Endometrial microvascular endothelial cells (primary cell): ENCODE results near the gene CDON. TPM values are rescaled to one million over a fixed set of nuclear protein-coding genes. Genes with fewer than 3 reads are reported as not detected.

ENCODE experiments used
- in situ Hi-C: cut with HindIII; loops from 2 replicates; pipeline ENCODE4 v1.10.0; 2017; ENCODE audit warnings: low sequenced_read_pairs, low pct_unique_long_range_greater_than_20kb; ENCODE audit errors: inconsistent ontology term
- total RNA-seq: library from RNA; depleted of rRNA; stranded (reverse); fragments of >200 nt; gene quantifications from one replicate; pipeline ENCODE4 v1.2.3, GENCODE V29; 2015; ENCODE audit errors: inconsistent ontology term

CDON gene
- total RNA-seq, 1 donor from 2014 or later: 4.3 TPM

DNA sequence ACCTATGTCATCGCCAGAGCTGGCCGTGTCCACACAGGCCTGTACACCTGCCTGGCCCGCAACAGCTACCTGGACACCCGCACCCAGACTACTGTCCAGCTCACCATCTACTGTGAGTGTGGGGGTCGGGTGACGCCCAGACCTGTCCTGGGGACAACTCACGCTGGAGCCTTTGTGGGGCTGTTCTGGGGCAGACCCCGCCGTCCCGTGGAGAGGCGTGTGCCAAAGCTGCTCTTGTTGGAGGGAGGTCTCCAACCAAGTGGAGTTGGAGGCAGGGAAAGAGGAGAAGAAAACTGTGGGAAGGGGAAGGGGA is 112.5 kb downstream of the CDON start:
- in situ Hi-C loops: no loop called here

GRCh38 chr11:125949271-125950177 is 113.1 kb downstream of the CDON start:
- in situ Hi-C loops: loop anchor here (25.0 kb wide), 1 partner anchor 238 kb away; no protein-coding TSS in a partner anchor

DNA sequence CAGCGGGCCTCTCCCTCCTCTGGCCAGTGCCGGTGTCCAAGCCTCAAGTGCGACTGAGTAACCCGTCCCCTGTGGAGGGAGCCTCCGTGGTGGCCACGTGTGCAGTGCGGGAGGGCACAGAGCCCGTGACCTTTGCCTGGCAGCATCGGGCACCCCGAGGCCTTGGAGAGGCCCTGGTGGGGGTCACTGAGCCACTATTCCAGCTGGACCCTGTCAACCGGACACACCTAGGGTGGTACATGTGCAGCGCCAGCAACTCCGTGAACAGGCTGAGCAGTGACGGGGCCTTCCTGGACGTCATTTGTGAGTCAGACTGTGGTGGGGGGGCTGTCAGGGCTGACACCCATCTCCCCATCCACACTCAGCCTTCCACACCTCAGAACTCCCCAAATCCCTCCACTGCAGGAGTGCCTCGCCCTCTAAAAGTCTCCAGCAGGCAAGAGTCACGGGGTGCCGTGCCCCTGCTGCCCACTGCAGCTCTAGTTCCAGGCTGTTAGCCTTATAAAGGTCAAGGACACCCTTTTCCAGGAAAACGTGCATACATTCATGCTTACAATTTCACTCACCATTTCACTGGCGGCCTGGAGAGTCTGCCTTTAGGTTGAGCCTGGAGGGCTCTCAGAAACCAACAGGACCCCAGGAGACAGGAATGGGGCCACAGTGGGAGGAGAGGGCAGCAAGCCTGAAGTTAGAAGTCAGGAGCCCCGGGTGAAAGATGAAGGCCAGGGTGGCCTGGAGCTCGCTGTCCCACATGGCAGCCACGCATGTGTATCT is 114.2 kb downstream of the CDON start:
- in situ Hi-C loops: loop anchor here (25.0 kb wide), 1 partner anchor 239 kb away; no protein-coding TSS in a partner anchor

GRCh38 chr11:125947419-125948277 is 115.0 kb downstream of the CDON start:
- in situ Hi-C loops: loop anchor here (25.0 kb wide), 1 partner anchor 240 kb away; no protein-coding TSS in a partner anchor

DNA sequence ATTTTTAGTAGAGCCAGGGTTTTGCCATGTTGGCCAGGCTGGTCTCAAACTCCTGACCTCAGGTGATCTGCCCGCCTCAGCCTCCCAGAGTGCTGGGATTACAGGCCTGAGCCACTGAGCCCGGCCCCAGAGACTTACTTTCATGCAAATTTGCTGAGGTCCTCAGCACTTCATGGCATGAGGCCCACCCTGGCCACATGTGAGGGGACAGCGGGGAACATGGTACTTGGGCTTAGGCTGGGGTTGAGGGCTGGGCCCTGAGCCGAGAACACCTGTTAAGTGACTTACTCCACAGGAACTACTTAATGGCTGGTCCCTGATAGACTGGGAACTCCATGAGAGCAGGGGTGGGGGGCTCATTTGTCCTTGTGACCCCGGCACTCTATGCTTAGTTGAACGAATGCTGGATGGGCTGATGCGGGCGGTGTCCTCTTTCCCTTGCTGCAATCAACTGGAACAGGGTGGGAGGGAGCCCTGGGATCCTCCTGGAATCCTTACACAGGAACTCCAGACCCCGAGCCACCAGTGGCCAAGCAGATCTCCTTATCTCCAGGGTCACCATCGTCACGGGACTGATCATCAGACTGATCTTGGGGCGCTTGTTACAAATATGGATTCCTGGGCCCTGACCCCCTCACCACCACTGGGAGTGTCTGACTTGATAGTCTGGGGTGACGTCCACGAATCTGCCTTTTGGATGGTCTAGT is 115.8 kb downstream of the CDON start:
- in situ Hi-C loops: loop anchor here (25.0 kb wide), 1 partner anchor 240 kb away; no protein-coding TSS in a partner anchor

- in situ Hi-C loops: loop anchor here (25.0 kb wide), 1 partner anchor 241 kb away; no protein-coding TSS in a partner anchor
Observed at GRCh38 chr11:125945797-125946520, 116.7 kb downstream of the CDON start, which contains the start of gene VSIG10L2. VSIG10L2 (plus strand) TSS chr11:125946044; CDS start chr11:125946056, 12 bp downstream.

DNA sequence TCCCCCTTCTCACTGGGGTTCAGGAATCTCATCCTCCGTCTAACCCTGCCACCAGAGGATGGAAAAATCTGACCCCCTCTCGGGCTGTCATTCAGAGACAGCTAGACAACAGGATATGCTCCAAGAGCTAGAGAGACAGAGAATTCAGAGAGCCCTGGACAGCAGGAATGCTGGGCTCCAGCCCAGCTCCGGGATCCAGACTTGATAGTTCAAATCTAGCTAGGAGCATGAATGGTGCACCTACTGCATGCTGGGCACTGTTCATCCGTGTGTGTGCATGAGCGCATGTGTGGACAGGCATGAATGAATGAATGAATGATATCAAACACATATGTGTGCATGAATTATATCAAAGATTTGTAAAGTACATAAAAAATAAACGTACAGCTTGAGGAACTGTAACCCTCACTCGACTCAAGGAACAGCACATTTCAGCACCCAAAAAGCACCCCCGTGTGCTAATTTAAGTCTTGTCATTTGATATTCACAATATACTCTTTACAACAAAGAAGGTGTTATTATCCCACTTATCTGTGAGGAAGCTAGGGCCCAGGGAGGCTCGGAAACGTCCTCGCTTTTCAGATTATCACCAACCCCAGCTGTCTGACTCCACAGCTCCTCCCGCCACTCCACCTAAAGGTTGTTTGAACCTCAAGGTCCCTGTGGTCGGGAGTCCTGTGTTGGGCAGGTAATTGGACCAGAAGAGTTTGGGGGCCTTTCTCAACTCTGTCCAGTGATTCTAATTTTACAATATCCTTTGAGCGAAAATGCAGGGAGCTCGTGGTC is 117.5 kb downstream of the CDON start:
- in situ Hi-C loops: loop anchor here (25.0 kb wide), 1 partner anchor 242 kb away; no protein-coding TSS in a partner anchor

GRCh38 chr11:125944350-125945010 is 118.2 kb downstream of the CDON start:
- in situ Hi-C loops: loop anchor here (25.0 kb wide), 1 partner anchor 243 kb away; no protein-coding TSS in a partner anchor

- in situ Hi-C loops: loop anchor here (25.0 kb wide), 1 partner anchor 243 kb away; no protein-coding TSS in a partner anchor
Observed at GRCh38 chr11:125943661-125944349, 118.9 kb downstream of the CDON start.

GRCh38 chr11:125942771-125943428 is 119.8 kb downstream of the CDON start:
- in situ Hi-C loops: loop anchor here (25.0 kb wide), 1 partner anchor 244 kb away; no protein-coding TSS in a partner anchor

DNA sequence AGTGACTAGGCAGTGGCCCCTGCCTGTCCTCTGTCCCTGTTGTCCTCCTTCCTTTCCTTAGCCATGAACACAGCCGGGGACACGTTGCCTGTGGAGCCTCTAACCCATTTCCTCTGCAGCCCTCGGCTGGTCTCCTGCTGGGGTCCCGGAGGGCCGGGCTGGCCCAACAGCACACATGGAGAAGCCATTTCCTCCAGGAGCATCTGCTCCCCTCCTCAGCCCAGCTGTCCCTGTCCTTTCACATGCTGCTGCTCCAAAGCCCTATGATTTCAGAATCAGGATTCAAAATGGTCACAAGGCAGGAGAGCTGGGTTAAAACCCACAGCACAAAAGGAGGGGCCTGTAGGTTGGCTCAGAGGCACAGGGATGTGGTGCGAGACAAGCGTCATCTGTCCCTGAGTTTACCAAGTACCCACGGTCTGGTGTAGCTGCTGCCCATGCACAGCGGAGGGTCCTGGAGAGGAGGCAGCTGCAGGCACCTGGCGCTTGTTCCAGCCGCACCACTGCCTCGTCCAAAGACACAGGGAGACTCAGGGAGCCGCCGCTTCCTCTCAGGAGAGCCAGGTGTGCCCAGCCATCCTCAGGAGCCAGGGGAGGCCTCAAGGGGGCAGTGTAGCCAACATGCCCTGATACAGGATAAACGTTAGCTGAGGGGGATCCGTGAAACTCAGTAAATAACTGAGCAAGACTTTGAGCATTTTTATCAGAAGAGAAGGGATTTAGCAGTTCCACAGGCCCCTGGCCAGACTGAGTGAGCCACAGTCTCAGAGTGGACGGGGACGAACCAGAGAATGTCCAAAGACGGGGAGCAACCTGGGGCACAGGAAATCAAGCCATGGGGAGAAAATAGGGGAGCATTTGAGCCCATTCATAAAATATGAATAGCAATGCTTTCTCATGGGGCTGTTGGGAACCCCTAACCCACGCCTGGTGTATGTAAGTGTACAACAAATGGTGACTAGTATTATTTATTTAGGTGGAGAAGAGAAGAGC is 120.8 kb downstream of the CDON start:
- in situ Hi-C loops: loop anchor here (25.0 kb wide), 1 partner anchor 245 kb away; no protein-coding TSS in a partner anchor

DNA sequence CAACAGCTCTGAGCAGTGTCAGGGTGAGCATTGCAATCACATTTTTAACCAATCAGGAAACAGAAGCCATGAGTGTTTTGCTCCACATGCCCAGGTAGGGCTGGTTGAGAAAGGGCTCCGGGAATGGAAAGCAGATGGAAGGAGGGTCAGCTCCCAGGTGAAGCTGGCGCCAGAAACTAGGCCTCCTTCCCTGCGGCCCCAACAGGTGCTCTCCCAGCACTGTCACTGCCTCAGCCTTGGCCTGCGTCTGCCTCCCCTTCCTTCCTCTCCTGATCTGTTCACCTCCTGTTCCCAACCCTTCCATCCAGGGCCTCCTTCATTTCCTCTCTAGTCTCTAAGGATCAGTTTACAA is 121.4 kb downstream of the CDON start:
- in situ Hi-C loops: loop anchor here (25.0 kb wide), 1 partner anchor 246 kb away; no protein-coding TSS in a partner anchor

DNA sequence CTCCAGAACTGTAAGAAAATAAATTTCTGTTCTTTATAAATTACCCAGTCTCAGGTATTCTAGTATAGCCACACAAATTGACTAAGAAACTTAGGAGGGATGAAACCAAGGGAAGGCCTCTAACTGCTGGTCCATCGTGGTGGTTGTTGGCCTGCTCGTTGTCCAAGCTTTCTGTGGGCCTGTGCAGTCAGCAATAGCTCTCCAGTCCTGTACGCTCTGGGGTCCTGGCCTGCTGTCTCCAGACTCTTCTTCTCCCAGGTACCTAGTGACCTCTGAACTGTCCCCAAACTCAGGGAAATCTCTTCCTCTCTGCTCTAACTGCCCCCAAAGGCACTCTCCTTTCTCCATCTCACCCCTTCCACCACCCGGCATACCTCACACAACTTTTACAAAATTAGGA is 122.5 kb downstream of the CDON start:
- in situ Hi-C loops: loop anchor here (25.0 kb wide), 1 partner anchor 247 kb away; no protein-coding TSS in a partner anchor

- in situ Hi-C loops: loop anchor here (25.0 kb wide), 1 partner anchor 248 kb away; no protein-coding TSS in a partner anchor
Observed at GRCh38 chr11:125939081-125939521, 123.6 kb downstream of the CDON start.
